HCT116 (cell line): ENCODE data around the gene DHRS13.

Experiments used
- CEBPB ChIP-seq: IDR thresholded peaks from 2 replicates; pipeline ENCODE4 v1.6.1; 2012; ENCODE audit warnings: low read depth
- EGR1 ChIP-seq: IDR thresholded peaks from 2 replicates; pipeline ENCODE4 v1.6.1; 2012; ENCODE audit warnings: low read depth
- EZH2 ChIP-seq: fragments of 200-600 bp; sonication (generic); IDR thresholded peaks from 2 replicates; pipeline ENCODE4 v1.6.1; 2017; ENCODE audit warnings: antibody characterized with exemption, mixed run types
- JUND ChIP-seq: IDR thresholded peaks from 2 replicates; pipeline ENCODE4 v1.6.1; 2012
- POLR2AphosphoS5 ChIP-seq: IDR thresholded peaks from 2 replicates; pipeline ENCODE4 v1.6.1; 2011; ENCODE audit warnings: mild to moderate bottlenecking, low read depth, low read length, moderate library complexity
- RAD21 ChIP-seq: IDR thresholded peaks from 2 replicates; pipeline ENCODE4 v1.6.1; 2012; ENCODE audit warnings: low read depth, mild to moderate bottlenecking
- SIN3A ChIP-seq: IDR thresholded peaks from 2 replicates; pipeline ENCODE4 v1.6.1; 2012; ENCODE audit warnings: low read depth
- SRF ChIP-seq: IDR thresholded peaks from 2 replicates; pipeline ENCODE4 v1.6.1; 2012; ENCODE audit warnings: low read depth
- YY1 ChIP-seq: IDR thresholded peaks from 2 replicates; pipeline ENCODE4 v1.6.1; 2011; ENCODE audit warnings: low read length, low read depth, moderate library complexity, mild to moderate bottlenecking; ENCODE audit not compliant: insufficient replicate concordance; ENCODE audit errors: extremely low read depth
- ZNF274 ChIP-seq: fragments of 200-500 bp; sonication (Bioruptor generic); IDR thresholded peaks from 2 replicates; pipeline ENCODE4 v1.6.1; 2014; ENCODE audit warnings: mild to moderate bottlenecking, low read depth, low read length, inconsistent platforms
- TF ChIP-seq, protein P1 (sequence below), 3 experiments: fragments of 200-600 bp in 1 of 3; sonication (generic) in 1 of 3; IDR thresholded peaks in 2 of 3; conservative IDR thresholded peaks in 1 of 3; 2 replicates each; pipeline ENCODE4 v1.5.1; 2012 to 2017; ENCODE audit warnings: low read depth in 2 of 3, low read length in 2 of 3, antibody characterized with exemption in 1 of 3, borderline replicate concordance in 1 of 3, control low read depth in 1 of 3, mild to moderate bottlenecking in 1 of 3, mixed read lengths in 1 of 3, mixed run types in 1 of 3, moderate library complexity in 1 of 3; ENCODE audit not compliant: insufficient read depth in 1 of 3
- TF ChIP-seq, protein P2 (sequence below): IDR thresholded peaks from 2 replicates; pipeline ENCODE4 v1.6.1; 2012

DNA sequence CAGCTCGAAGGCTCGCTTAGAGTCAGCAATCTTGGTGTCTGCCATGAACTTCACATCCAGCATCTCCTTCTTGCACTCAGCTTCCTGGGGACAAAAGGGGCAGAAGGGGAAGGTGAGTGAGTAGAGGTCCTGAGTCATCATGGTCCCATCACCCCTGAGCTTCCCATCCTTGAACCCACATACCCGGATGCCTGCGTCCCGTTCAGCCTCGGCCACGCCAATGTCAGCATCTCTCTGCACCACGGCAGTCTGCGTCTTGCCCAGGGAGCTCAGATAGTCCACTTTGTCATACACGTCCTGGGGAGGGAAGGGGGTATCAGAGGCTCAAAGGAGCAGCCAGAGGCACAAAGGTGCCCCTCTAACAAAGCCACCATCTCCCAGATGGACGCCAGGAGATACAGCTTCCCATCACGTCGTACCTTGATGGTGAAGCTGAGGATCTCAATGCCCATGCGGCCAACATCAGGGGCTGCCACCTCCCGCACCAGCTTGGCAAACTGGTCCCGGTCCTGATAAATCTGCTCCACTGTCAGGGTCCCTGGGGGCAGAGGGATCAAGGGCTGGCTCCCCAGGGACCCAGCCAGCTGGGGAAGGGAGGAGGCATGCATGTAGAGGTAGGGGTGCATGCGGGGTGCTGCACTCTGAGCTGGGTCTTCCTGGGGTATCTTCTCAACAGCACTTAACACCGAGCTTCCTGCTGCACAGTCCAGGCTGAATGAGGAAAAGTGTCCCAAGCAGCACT lies 20.6 kb downstream of the DHRS13 start:
- TF ChIP-seq, protein P1, sequence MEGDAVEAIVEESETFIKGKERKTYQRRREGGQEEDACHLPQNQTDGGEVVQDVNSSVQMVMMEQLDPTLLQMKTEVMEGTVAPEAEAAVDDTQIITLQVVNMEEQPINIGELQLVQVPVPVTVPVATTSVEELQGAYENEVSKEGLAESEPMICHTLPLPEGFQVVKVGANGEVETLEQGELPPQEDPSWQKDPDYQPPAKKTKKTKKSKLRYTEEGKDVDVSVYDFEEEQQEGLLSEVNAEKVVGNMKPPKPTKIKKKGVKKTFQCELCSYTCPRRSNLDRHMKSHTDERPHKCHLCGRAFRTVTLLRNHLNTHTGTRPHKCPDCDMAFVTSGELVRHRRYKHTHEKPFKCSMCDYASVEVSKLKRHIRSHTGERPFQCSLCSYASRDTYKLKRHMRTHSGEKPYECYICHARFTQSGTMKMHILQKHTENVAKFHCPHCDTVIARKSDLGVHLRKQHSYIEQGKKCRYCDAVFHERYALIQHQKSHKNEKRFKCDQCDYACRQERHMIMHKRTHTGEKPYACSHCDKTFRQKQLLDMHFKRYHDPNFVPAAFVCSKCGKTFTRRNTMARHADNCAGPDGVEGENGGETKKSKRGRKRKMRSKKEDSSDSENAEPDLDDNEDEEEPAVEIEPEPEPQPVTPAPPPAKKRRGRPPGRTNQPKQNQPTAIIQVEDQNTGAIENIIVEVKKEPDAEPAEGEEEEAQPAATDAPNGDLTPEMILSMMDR (IDR thresholded peaks at IDR 0.05 in 2 of 3, conservative IDR thresholded peaks at IDR 0.05 in 1 of 3; ENCODE audit: borderline replicate concordance in 1 of 3, insufficient read depth in 1 of 3, low read depth in 2 of 3, low read length in 2 of 3) = no peak
- no peak for TF ChIP-seq RAD21
- TF ChIP-seq JUND = no peak
- no peak for TF ChIP-seq SRF
- no peak for TF ChIP-seq EZH2
- no peak for TF ChIP-seq EGR1
- no peak for TF ChIP-seq CEBPB
- TF ChIP-seq, protein P2, sequence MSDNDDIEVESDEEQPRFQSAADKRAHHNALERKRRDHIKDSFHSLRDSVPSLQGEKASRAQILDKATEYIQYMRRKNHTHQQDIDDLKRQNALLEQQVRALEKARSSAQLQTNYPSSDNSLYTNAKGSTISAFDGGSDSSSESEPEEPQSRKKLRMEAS = no peak
- no peak for TF ChIP-seq POLR2AphosphoS5
- TF ChIP-seq SIN3A = no peak
- TF ChIP-seq YY1 = no peak
- TF ChIP-seq ZNF274 = no peak
